Spinal cord (tissue), 10 donors: Measurements from ENCODE around the gene LTBP2. TPM values are rescaled to one million over a fixed set of nuclear protein-coding genes. Genes with fewer than 3 reads are reported as not detected.
A peak's percentile ranks its signal among the peaks of the same experiment; 100 is the strongest.

Source experiments
- DNase-seq, 6 donors: peaks; one replicate each; pipeline versions ENCODE4 v3.0.0 to v3.0.0-alpha.2; 2013 to 2015; ENCODE audit warnings: low spot score in 6 of 6, low read depth in 4 of 6
- H3K27ac ChIP-seq: one replicate; pipeline ENCODE4 v1.5.1; 2013; ENCODE audit warnings: low read depth, low read length, control low read depth
- H3K27me3 ChIP-seq: one replicate; pipeline ENCODE4 v1.6.1; 2013; ENCODE audit warnings: low read length; ENCODE audit not compliant: control insufficient read depth, insufficient read depth
- H3K36me3 ChIP-seq: one replicate; pipeline ENCODE4 v1.6.1; 2013; ENCODE audit warnings: low read length; ENCODE audit not compliant: control insufficient read depth, insufficient read depth
- H3K4me1 ChIP-seq: one replicate; pipeline ENCODE4 v1.6.1; 2013; ENCODE audit warnings: low read length; ENCODE audit not compliant: control insufficient read depth, insufficient read depth
- H3K4me3 ChIP-seq: one replicate; pipeline ENCODE4 v1.5.1; 2013; ENCODE audit warnings: low read depth, low read length, control low read depth
- H3K9me3 ChIP-seq: one replicate; pipeline ENCODE4 v1.6.1; 2013; ENCODE audit warnings: low read length; ENCODE audit not compliant: control insufficient read depth, insufficient read depth
- WGBS: methylation state at CpG from one replicate; pipeline ENCODE4 v1.1.5; 2013; ENCODE audit warnings: missing lambda C conversion rate; ENCODE audit not compliant: insufficient coverage; 5-methylcytosine and 5-hydroxymethylcytosine counted together
- long read RNA-seq, 4 donors: transcript quantifications; one replicate each; lab custom pipeline, GENCODE V29; 2026
- polyA plus RNA-seq, 2 donors: library from polyadenylated mRNA; unstranded; fragments of 120-200 nt; gene quantifications; one replicate each; pipeline ENCODE4 v1.2.1, GENCODE V29; 2013; ENCODE audit not compliant: insufficient read length in 2 of 2
- total RNA-seq, 2 donors: library from RNA; depleted of rRNA in 1 of 2; stranded (reverse); fragments of 120-200 nt in 1 of 2; fragments of >200 nt in 1 of 2; gene quantifications; one replicate each; pipeline versions ENCODE4 v1.2.3 to v1.2.4, GENCODE V29; 2013 to 2014
- donor health status: healthy.

Gene LTBP2
- total RNA-seq: 10 to 100 TPM; 20.8 to 23.9 TPM
- 1 to 10 TPM; 2.2 to 6.3 TPM for polyA plus RNA-seq
- long read RNA-seq, donor 1: 0 reads
- long read RNA-seq, donor 2: 0 reads
- long read RNA-seq, donor 3, partial matches to known transcripts: 0 of 1 reads
- long read RNA-seq, donor 3, other reads (novel, unspliced or antisense): 0 of 1 reads
- long read RNA-seq, donor 4, partial matches to known transcripts: 313 of 314 reads
- long read RNA-seq, donor 4, other reads (novel, unspliced or antisense): 0 of 314 reads

DNA sequence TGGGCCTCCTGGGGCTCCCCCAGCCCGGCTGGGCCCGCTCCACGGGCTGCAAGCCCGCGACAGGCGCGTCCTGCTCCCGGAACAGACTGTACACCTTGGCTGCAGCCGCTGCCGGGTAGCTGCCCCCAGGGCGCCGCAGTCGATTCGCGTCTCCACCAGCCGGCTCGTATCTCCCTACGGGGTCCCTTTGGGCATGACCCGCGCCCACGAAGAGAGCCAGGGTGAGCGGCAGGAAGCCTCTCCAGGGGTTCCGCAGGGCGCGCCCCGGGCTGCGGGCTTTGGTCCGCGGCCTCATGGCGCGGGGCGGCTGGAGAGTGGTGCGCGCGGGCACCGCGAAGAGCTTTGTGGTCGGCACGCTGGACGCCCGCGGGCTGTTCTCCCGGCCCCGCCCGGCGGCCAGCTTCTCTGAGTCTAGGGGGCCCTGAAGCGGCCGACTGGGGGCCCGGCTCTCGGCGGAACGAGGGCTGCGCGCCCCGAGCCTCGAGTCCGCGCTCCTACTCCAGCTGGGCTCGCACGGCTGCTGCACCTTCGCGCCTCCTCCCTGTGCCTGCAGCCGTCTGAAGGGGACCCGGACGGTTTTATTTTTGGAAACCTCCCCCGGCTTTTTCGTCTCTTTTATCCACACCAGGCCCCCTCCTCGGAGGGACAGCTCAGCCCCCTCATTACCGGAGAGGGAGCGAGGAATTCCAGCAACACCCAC lies at the start of gene LTBP2:
TSS of gene LTBP2 (minus strand) at position 588 of the 700 bp plus-strand sequence. CDS start at position 295, 293 bp downstream.
- DNase-seq: peak in 2 of 6 donors; percentile 12 to 54
- Histone ChIP-seq H3K27me3 (peaks cover 47% of the 10 kb centered on the region), H3K4me3 (peak within 1 kb of the TSS; percentile 50), H3K4me1 (peaks cover 17% of the 10 kb centered on the region), H3K36me3 (no peaks in the 10 kb centered on the region), H3K9me3 (no peaks in the 10 kb centered on the region), H3K27ac (no peak within 1 kb of the TSS)
- WGBS: 1% methylated on average over 69 of the region's 70 CpGs

DNA sequence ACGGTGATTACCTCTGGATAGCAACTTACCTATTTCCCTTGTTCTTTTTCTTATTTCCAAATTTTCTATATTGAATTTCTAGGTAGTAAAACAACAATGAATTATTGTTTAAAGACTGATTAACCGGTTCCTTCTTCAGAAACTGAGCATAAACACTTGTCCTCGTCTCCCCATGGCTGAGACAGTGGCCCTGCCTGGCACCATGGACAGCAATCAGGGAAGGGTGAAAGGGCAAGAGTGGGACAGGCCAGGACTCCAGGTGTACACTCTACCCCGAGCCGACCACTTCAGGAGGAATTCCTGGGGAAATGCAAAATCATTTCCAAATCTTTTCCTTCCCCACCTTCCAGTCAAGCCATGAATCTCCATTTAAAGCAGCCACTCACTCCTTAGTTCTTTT lies 48.8 kb upstream of the LTBP2 start:
- Histone ChIP-seq H3K27ac (no peak overlapping the region), H3K4me3 (no peak overlapping the region), H3K27me3 (no peaks in the 10 kb centered on the region), H3K4me1 (no peaks in the 10 kb centered on the region), H3K36me3 (peaks cover 43% of the 10 kb centered on the region), H3K9me3 (no peaks in the 10 kb centered on the region)
- DNase-seq: no peak
- WGBS: 89% methylated on average over 2 of the region's 5 CpGs

DNA sequence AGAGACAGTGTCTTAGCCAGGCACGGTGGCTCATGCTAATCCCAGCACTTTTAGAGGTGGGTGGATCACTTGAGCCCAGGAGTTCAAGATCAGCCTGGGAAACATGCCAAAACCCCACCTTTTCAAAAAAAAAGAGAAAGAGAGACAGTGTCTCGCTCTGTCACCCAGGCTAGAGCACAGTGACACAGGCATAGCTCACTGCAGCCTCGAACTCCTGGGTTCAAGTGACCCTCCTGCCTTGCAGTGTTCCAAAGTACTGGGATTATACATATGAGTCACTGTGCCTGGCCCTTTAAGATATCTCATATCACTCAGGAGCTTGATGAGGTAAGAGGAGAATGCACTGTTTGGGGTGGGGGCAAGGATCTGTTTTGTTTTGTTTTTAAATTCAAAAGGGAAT lies 48.1 kb upstream of the LTBP2 start:
- Histone ChIP-seq H3K4me3 (no peak overlapping the region), H3K27me3 (no peaks in the 10 kb centered on the region), H3K9me3 (no peaks in the 10 kb centered on the region), H3K36me3 (peaks cover 43% of the 10 kb centered on the region), H3K4me1 (no peaks in the 10 kb centered on the region), H3K27ac (no peak overlapping the region)
- no peak for DNase-seq
- 100% methylated on average over 2 of the region's 3 CpGs for WGBS

DNA sequence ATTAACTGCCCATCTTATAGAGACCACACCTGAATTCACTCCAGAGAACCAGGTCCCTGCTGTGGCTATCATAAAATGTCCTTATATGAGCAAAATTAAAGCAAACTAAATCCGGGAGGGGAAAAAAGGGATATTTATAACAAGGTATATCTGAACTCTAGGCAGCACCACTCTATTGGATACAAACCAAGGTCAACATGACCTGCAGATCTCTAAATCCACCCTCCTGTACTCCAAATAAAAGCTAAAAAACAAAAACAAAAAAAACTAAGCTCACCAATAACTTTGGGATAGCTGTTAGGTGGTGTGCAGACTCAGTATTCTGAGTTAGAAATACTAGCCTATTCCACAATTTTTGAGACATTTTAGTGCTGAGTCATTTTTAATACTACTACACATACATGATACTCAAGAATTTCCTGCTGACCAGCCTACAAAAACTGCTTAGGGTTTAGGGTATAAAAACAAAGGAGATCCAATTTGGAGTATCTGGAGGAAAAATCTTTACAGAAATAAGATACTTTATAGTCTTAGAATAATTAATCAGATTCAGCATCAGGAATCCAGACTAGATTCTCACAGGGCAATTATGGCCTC lies 46.6 kb upstream of the LTBP2 start:
- DNase-seq: no peak

DNA sequence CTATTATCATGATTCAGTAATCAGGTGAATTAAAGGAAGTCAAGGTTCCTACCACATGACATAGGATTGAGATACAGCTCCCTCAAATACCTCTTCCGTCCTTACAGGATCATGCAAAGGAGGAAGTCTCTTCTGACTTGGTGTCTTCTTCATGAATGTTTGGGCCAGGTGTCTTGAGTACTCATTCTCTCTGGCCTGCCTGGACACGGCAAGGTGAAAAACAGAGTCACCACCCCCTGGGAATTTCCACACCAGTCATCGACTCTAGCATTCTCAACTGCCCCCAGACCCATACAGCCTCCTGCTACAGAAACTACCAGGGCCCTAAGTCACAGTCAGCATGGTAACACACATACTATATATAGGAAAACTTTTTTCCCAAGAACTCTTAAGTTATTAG lies 44.9 kb upstream of the LTBP2 start:
- H3K36me3 ChIP-seq: peaks cover 27% of the 10 kb centered on the region
- H3K4me1 ChIP-seq: peaks cover 12% of the 10 kb centered on the region
- no peak overlapping the region for H3K27ac ChIP-seq
- no peak for DNase-seq
- no peak overlapping the region for H3K4me3 ChIP-seq
- H3K27me3 ChIP-seq: no peaks in the 10 kb centered on the region
- 92% methylated on average over 2 of the region's 3 CpGs for WGBS
- no peaks in the 10 kb centered on the region for H3K9me3 ChIP-seq

More for the DNA sequence above, 46.6 kb upstream of the LTBP2 start:
- no CpG with 5 or more reads among the region's 1 CpG for WGBS
- Histone ChIP-seq H3K4me1 (peaks cover 4% of the 10 kb centered on the region), H3K27ac (no peak overlapping the region), H3K4me3 (no peak overlapping the region), H3K9me3 (no peaks in the 10 kb centered on the region), H3K27me3 (no peaks in the 10 kb centered on the region), H3K36me3 (peaks cover 34% of the 10 kb centered on the region)

DNA sequence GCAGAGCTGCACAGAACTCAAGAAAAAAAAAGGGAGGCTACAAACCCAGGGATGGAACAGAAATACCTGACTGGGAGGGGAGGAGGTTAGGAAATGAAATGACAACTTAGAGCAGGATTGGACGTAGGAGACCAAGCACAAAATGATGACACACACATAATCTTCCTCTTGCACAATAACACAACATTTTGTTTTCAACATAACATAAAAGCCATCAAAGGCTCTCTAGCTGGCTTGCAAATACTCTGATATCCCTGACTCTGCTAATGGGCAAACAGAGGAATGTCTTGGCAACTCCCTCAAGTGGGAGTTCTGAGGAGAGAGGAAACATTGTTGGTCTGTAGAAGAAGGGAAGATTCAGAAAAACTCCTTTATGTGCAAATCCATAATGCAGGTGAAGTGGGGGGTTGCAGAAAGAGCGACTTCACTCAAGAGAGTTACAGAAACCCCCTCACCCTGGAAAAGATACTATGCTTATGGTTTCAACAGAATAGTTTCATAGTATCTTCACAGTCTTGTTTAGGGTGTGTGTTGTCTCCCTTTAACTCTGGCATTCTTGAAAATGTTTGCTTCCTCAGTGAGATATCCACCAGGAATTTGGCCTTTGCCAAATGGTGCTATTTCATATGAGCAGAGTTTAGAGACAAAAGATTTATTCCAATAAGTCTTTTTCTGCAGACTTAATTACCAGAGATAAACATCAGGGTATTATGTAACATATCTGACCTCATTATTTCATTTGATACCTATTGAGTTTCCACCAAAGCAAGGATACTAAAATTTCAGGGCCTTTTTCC lies 43.8 kb upstream of the LTBP2 start:
- WGBS: no CpG with 5 or more reads among the region's 2 CpGs
- peaks cover 12% of the 10 kb centered on the region for H3K4me1 ChIP-seq
- peaks cover 18% of the 10 kb centered on the region for H3K36me3 ChIP-seq
- H3K9me3 ChIP-seq: no peaks in the 10 kb centered on the region
- H3K4me3 ChIP-seq: no peak overlapping the region
- H3K27ac ChIP-seq: no peak overlapping the region
- H3K27me3 ChIP-seq: no peaks in the 10 kb centered on the region
- no peak for DNase-seq

DNA sequence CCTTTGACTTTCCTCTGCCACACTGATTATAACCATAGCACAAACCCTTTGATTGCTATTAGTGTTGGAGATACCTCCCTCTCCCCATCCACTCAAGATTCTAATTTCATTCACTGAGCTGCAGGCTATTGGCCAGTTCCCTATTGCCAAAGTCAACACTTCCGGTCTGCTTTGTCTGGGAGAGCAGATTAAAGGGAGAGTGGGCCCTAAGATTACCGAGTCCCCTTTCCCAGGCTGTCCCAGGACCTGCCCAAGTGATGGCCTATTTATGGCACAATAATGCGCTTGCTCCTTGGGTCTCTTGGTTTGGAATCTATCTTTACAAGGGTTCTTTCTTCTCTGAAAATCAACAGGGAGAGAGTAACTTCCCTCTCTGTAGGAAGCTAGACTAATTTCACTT lies 42.9 kb upstream of the LTBP2 start:
- H3K9me3 ChIP-seq: no peaks in the 10 kb centered on the region
- H3K27ac ChIP-seq: no peak overlapping the region
- no peak for DNase-seq
- peaks cover 12% of the 10 kb centered on the region for H3K4me1 ChIP-seq
- no peak overlapping the region for H3K4me3 ChIP-seq
- no peaks in the 10 kb centered on the region for H3K27me3 ChIP-seq
- peaks cover 18% of the 10 kb centered on the region for H3K36me3 ChIP-seq
- no CpG with 5 or more reads among the region's 3 CpGs for WGBS

DNA sequence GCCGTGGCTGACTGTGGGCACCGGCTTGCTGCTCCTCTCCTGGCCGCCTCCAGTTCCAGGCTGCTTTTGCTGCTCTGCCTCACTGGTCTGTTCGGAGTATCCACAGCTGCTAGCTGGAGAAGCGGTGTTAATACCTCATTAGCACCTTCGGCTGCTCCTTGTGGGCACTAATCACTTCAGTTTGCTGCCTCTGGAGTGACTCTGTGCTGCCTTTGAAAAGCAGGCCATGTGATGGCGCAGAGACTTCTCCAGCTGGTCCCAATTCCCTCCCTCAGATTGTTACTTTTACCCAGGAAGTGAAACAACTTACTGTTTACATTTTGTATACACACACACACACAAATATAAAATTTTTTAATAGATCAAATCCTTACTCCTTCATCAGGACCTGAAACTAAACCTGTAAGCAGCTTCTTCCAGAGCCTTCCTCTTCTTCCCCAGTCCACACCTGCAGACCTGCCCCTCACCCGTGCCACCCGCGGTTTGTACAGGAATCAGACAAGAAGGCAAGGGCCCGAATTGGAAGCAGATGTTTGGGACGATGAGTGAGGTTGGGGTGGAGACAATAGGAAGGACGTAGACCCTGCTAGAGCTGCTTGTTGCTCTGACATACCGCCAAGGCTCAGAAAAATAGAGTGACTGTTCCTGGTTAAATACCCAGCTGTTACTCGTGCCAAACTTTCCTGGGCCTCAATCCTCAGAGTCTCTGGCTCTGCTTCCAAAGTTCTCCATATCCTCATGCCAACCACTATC lies 41.5 kb upstream of the LTBP2 start:
- no peak overlapping the region for H3K27ac ChIP-seq
- WGBS: 56% methylated on average over 12 of the region's 15 CpGs
- no peaks in the 10 kb centered on the region for H3K9me3 ChIP-seq
- H3K4me3 ChIP-seq: no peak overlapping the region
- DNase-seq: peak in 1 of 6 donors; percentile 44
- peaks cover 11% of the 10 kb centered on the region for H3K36me3 ChIP-seq
- H3K27me3 ChIP-seq: no peaks in the 10 kb centered on the region
- H3K4me1 ChIP-seq: peaks cover 17% of the 10 kb centered on the region

DNA sequence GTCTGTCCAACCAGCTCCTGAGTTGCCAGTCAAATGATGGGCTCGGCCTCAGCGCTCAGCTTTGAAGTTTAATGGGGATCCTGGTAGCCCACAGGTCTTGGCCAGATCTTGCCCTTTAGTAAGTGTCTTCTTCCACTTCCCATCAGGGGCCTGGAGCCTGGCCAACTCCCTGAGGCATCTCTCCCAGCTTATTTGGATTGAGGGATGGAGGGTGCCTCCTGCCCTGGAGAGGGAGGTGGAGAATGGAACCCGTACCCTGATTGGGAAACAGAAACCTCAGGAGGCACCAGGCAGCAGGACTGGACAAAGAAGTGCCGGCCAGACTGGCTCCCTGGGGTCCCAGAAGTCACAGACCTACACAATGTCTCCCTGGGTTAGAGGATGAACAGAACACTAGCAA lies 40.5 kb upstream of the LTBP2 start:
- Histone ChIP-seq H3K27me3 (no peaks in the 10 kb centered on the region), H3K36me3 (peaks cover 11% of the 10 kb centered on the region), H3K4me1 (peaks cover 27% of the 10 kb centered on the region), H3K4me3 (no peak overlapping the region), H3K9me3 (no peaks in the 10 kb centered on the region), H3K27ac (no peak overlapping the region)
- no peak for DNase-seq
- 52% methylated on average over 4 of the region's 4 CpGs for WGBS
